Stomach smooth muscle (tissue), 2 donors: ENCODE results near the gene AGAP1.

Experiments used
- H3K27ac ChIP-seq: one replicate; pipeline ENCODE4 v1.7.0; 2013; ENCODE audit warnings: mild to moderate bottlenecking, low read length, inconsistent platforms
- H3K27me3 ChIP-seq, 2 donors: one replicate each; pipeline ENCODE4 v1.7.0; 2013; ENCODE audit warnings: low read length in 2 of 2; ENCODE audit not compliant: insufficient read depth in 2 of 2, control insufficient read depth in 1 of 2
- H3K36me3 ChIP-seq, 2 donors: one replicate each; pipeline ENCODE4 v1.7.0; 2013; ENCODE audit warnings: low read length in 2 of 2; ENCODE audit not compliant: control insufficient read depth in 2 of 2, insufficient read depth in 2 of 2
- H3K4me1 ChIP-seq: one replicate; pipeline ENCODE4 v1.7.0; 2013; ENCODE audit warnings: low read length; ENCODE audit not compliant: control insufficient read depth, insufficient read depth
- H3K4me3 ChIP-seq, 2 donors: one replicate each; pipeline ENCODE4 v1.7.0; 2013; ENCODE audit warnings: low read length in 2 of 2
- H3K9ac ChIP-seq, 2 donors: one replicate each; pipeline ENCODE4 v1.7.0; 2013; ENCODE audit warnings: low read length in 2 of 2, mild to moderate bottlenecking in 1 of 2
- H3K9me3 ChIP-seq, 2 donors: one replicate each; pipeline ENCODE4 v1.7.0; 2013; ENCODE audit warnings: low read length in 2 of 2; ENCODE audit not compliant: control insufficient read depth in 2 of 2
- donor health status: healthy.
- donor health status: Pancreatic carcinoma.

AGAP1 gene

GRCh38 chr2:235978022-235978421 lies 484.2 kb downstream of the AGAP1 start:
- no peak overlapping the region for H3K4me3 ChIP-seq
- no peak overlapping the region for H3K9ac ChIP-seq
- H3K27me3 ChIP-seq, result no peaks in the 10 kb centered on the region
- H3K9me3 ChIP-seq, result no peaks in the 10 kb centered on the region
- H3K27ac ChIP-seq, result no peak overlapping the region
- H3K36me3 ChIP-seq, result peaks cover 13 to 38% of the 10 kb centered on the region in 2 donors
- no peaks in the 10 kb centered on the region for H3K4me1 ChIP-seq

GRCh38 chr2:235979037-235979436 lies 485.2 kb downstream of the AGAP1 start:
- no peaks in the 10 kb centered on the region for H3K27me3 ChIP-seq
- H3K4me1 ChIP-seq, result no peaks in the 10 kb centered on the region
- H3K4me3 ChIP-seq, result no peak overlapping the region
- no peaks in the 10 kb centered on the region for H3K9me3 ChIP-seq
- no peak overlapping the region for H3K9ac ChIP-seq
- no peak overlapping the region for H3K27ac ChIP-seq
- H3K36me3 ChIP-seq, result peaks cover 13 to 32% of the 10 kb centered on the region in 2 donors

GRCh38 chr2:235979753-235980435 lies 486.1 kb downstream of the AGAP1 start:
- peaks cover 8 to 29% of the 10 kb centered on the region in 2 donors for H3K36me3 ChIP-seq
- H3K4me3 ChIP-seq, result no peak overlapping the region
- H3K27me3 ChIP-seq, result no peaks in the 10 kb centered on the region
- no peak overlapping the region for H3K9ac ChIP-seq
- no peaks in the 10 kb centered on the region for H3K9me3 ChIP-seq
- no peaks in the 10 kb centered on the region for H3K4me1 ChIP-seq
- H3K27ac ChIP-seq, result no peak overlapping the region

GRCh38 chr2:235981631-235982030 lies 487.8 kb downstream of the AGAP1 start:
- H3K4me1 ChIP-seq, result no peaks in the 10 kb centered on the region
- H3K27ac ChIP-seq, result no peak overlapping the region
- no peak overlapping the region for H3K9ac ChIP-seq
- peaks cover 0 to 19% of the 10 kb centered on the region in 2 donors for H3K36me3 ChIP-seq
- no peak overlapping the region for H3K4me3 ChIP-seq
- H3K9me3 ChIP-seq, result no peaks in the 10 kb centered on the region
- H3K27me3 ChIP-seq, result no peaks in the 10 kb centered on the region

GRCh38 chr2:235983016-235983415 lies 489.2 kb downstream of the AGAP1 start:
- Histone ChIP-seq H3K9ac (no peak overlapping the region), H3K9me3 (no peaks in the 10 kb centered on the region), H3K36me3 (peaks cover 0 to 16% of the 10 kb centered on the region in 2 donors), H3K27me3 (no peaks in the 10 kb centered on the region), H3K27ac (no peak overlapping the region), H3K4me3 (no peak overlapping the region), H3K4me1 (no peaks in the 10 kb centered on the region)

- Histone ChIP-seq H3K4me1 (no peaks in the 10 kb centered on the region), H3K9me3 (no peaks in the 10 kb centered on the region), H3K9ac (no peak overlapping the region), H3K27ac (no peak overlapping the region), H3K27me3 (no peaks in the 10 kb centered on the region), H3K36me3 (peaks cover 0 to 11% of the 10 kb centered on the region in 2 donors), H3K4me3 (no peak overlapping the region)
These were observed 490.7 kb downstream of the AGAP1 start for GRCh38 chr2:235984552-235984951.

GRCh38 chr2:235986361-235986760 lies 492.5 kb downstream of the AGAP1 start:
- Histone ChIP-seq H3K4me3 (no peak overlapping the region), H3K9ac (no peak overlapping the region), H3K4me1 (no peaks in the 10 kb centered on the region), H3K9me3 (no peaks in the 10 kb centered on the region), H3K27ac (no peak overlapping the region), H3K36me3 (peaks cover 0 to 6% of the 10 kb centered on the region in 2 donors), H3K27me3 (no peaks in the 10 kb centered on the region)

- Histone ChIP-seq H3K4me3 (no peak overlapping the region), H3K27me3 (no peaks in the 10 kb centered on the region), H3K27ac (no peak overlapping the region), H3K9me3 (no peaks in the 10 kb centered on the region), H3K9ac (no peak overlapping the region), H3K4me1 (no peaks in the 10 kb centered on the region), H3K36me3 (no peaks in the 10 kb centered on the region)
These were observed 494.6 kb downstream of the AGAP1 start for GRCh38 chr2:235988271-235989015.

- Histone ChIP-seq H3K4me3 (no peak overlapping the region), H3K27ac (no peak overlapping the region), H3K9ac (no peak overlapping the region), H3K36me3 (peaks cover 0 to 5% of the 10 kb centered on the region in 2 donors), H3K4me1 (no peaks in the 10 kb centered on the region), H3K27me3 (no peaks in the 10 kb centered on the region), H3K9me3 (no peaks in the 10 kb centered on the region)
These were observed 495.7 kb downstream of the AGAP1 start for GRCh38 chr2:235989591-235989990.

- Histone ChIP-seq H3K4me1 (no peaks in the 10 kb centered on the region), H3K9me3 (no peaks in the 10 kb centered on the region), H3K4me3 (no peak overlapping the region), H3K27ac (no peak overlapping the region), H3K36me3 (peaks cover 0 to 5% of the 10 kb centered on the region in 2 donors), H3K27me3 (no peaks in the 10 kb centered on the region), H3K9ac (no peak overlapping the region)
These were observed 496.5 kb downstream of the AGAP1 start for GRCh38 chr2:235990344-235990743.

GRCh38 chr2:235992024-235992423 lies 498.2 kb downstream of the AGAP1 start:
- no peaks in the 10 kb centered on the region for H3K9me3 ChIP-seq
- H3K36me3 ChIP-seq, result peaks cover 0 to 5% of the 10 kb centered on the region in 2 donors
- H3K27me3 ChIP-seq, result no peaks in the 10 kb centered on the region
- no peak overlapping the region for H3K9ac ChIP-seq
- H3K4me3 ChIP-seq, result no peak overlapping the region
- H3K27ac ChIP-seq, result no peak overlapping the region
- H3K4me1 ChIP-seq, result no peaks in the 10 kb centered on the region
